Ishikawa (cell line): Measurements from ENCODE around the gene TMC6.

Experiments used
- CEBPB ChIP-seq: IDR thresholded peaks from 2 replicates; pipeline ENCODE4 v1.6.1; 2012
- CREB1 ChIP-seq: IDR thresholded peaks from 2 replicates; pipeline ENCODE4 v1.6.1; 2012; ENCODE audit warnings: low read depth
- EGR1 ChIP-seq: IDR thresholded peaks from 2 replicates; pipeline ENCODE4 v1.6.1; 2012
- EP300 ChIP-seq: IDR thresholded peaks from 2 replicates; pipeline ENCODE4 v1.6.1; 2012; ENCODE audit warnings: borderline replicate concordance
- FOXM1 ChIP-seq: IDR thresholded peaks from 2 replicates; pipeline ENCODE4 v1.6.1; 2012; ENCODE audit warnings: low read depth, borderline replicate concordance
- NFIC ChIP-seq: IDR thresholded peaks from 2 replicates; pipeline ENCODE4 v1.6.1; 2012
- RAD21 ChIP-seq: IDR thresholded peaks from 2 replicates; pipeline ENCODE4 v1.6.1; 2012; ENCODE audit warnings: low read depth
- TAF1 ChIP-seq: IDR thresholded peaks from 2 replicates; pipeline ENCODE4 v1.6.1; 2012; ENCODE audit warnings: low read depth, mild to moderate bottlenecking
- TCF12 ChIP-seq: IDR thresholded peaks from 2 replicates; pipeline ENCODE4 v1.6.1; 2012; ENCODE audit warnings: low read depth
- TEAD4 ChIP-seq: IDR thresholded peaks from 2 replicates; pipeline ENCODE4 v1.6.1; 2012
- YY1 ChIP-seq: IDR thresholded peaks from 2 replicates; pipeline ENCODE4 v1.6.1; 2012; ENCODE audit warnings: low read depth
- ZBTB7A ChIP-seq: IDR thresholded peaks from 2 replicates; pipeline ENCODE4 v1.6.1; 2012; ENCODE audit warnings: low read depth
- TF ChIP-seq, protein P1 (sequence below): IDR thresholded peaks from 2 replicates; pipeline ENCODE4 v1.6.1; 2012
- TF ChIP-seq, protein P2 (sequence below): IDR thresholded peaks from 2 replicates; pipeline ENCODE4 v1.6.1; 2012; ENCODE audit warnings: low read depth, mild to moderate bottlenecking
- TF ChIP-seq, protein P3 (sequence below): IDR thresholded peaks from 2 replicates; pipeline ENCODE4 v1.6.1; 2012

TMC6 gene

DNA sequence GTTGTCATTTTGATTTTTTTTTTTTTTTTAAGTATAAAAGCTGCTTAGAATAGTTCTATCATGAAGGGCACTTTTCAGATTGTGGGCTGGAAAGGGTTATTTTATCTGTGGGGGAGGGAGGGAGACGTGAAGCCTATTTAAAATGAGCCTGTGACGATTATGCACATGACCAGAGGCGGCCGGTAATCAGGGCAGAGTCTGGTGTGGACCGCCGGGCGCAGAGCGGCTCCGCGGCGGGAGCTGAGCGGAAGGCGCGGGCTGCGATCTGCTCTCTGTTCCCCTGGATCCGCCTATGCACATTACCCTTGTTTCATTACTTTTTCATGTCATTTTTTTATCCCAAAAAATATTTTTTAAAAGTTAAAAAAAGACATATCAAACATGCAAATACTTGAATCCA lies 23.5 kb downstream of the TMC6 start:
- TF ChIP-seq TEAD4, result no peak
- TF ChIP-seq, protein P1, sequence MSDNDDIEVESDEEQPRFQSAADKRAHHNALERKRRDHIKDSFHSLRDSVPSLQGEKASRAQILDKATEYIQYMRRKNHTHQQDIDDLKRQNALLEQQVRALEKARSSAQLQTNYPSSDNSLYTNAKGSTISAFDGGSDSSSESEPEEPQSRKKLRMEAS, result no peak
- no peak for TF ChIP-seq TAF1
- no peak for TF ChIP-seq ZBTB7A
- TF ChIP-seq FOXM1, result no peak
- TF ChIP-seq EP300, result no peak
- TF ChIP-seq YY1, result no peak
- TF ChIP-seq TCF12, result no peak
- no peak for TF ChIP-seq NFIC
- TF ChIP-seq, protein P2, sequence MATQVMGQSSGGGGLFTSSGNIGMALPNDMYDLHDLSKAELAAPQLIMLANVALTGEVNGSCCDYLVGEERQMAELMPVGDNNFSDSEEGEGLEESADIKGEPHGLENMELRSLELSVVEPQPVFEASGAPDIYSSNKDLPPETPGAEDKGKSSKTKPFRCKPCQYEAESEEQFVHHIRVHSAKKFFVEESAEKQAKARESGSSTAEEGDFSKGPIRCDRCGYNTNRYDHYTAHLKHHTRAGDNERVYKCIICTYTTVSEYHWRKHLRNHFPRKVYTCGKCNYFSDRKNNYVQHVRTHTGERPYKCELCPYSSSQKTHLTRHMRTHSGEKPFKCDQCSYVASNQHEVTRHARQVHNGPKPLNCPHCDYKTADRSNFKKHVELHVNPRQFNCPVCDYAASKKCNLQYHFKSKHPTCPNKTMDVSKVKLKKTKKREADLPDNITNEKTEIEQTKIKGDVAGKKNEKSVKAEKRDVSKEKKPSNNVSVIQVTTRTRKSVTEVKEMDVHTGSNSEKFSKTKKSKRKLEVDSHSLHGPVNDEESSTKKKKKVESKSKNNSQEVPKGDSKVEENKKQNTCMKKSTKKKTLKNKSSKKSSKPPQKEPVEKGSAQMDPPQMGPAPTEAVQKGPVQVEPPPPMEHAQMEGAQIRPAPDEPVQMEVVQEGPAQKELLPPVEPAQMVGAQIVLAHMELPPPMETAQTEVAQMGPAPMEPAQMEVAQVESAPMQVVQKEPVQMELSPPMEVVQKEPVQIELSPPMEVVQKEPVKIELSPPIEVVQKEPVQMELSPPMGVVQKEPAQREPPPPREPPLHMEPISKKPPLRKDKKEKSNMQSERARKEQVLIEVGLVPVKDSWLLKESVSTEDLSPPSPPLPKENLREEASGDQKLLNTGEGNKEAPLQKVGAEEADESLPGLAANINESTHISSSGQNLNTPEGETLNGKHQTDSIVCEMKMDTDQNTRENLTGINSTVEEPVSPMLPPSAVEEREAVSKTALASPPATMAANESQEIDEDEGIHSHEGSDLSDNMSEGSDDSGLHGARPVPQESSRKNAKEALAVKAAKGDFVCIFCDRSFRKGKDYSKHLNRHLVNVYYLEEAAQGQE, result no peak
- no peak for TF ChIP-seq EGR1
- TF ChIP-seq CREB1, result no peak
- TF ChIP-seq RAD21, result no peak

DNA sequence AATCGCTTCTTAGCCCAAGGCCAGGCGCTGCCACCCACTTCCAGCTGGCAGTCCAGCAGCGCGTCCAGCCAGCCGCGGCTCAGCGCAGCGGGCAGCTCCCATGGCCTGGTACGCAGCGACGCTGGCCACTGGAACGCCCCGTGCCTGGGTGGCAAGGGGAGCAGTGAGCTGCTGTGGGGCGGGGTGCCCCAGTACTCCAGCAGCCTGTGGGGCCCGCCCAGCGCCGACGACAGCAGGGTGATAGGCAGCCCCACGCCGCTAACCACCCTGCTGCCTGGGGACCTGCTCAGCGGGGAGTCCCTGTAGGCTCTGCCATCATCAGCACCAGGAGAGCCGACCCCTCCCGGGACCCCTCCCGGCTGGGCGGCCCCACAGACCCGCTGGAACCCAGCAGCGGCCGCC lies 24.0 kb downstream of the TMC6 start:
- TF ChIP-seq, protein P2, result no peak
- TF ChIP-seq, protein P1, result no peak
- TF ChIP-seq NFIC (no peak), TCF12 (no peak), EP300 (no peak), TAF1 (no peak), RAD21 (no peak), TEAD4 (no peak), ZBTB7A (no peak), FOXM1 (no peak), EGR1 (no peak), CEBPB (no peak), YY1 (no peak)
- TF ChIP-seq, protein P3, sequence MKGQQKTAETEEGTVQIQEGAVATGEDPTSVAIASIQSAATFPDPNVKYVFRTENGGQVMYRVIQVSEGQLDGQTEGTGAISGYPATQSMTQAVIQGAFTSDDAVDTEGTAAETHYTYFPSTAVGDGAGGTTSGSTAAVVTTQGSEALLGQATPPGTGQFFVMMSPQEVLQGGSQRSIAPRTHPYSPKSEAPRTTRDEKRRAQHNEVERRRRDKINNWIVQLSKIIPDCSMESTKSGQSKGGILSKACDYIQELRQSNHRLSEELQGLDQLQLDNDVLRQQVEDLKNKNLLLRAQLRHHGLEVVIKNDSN, result no peak

DNA sequence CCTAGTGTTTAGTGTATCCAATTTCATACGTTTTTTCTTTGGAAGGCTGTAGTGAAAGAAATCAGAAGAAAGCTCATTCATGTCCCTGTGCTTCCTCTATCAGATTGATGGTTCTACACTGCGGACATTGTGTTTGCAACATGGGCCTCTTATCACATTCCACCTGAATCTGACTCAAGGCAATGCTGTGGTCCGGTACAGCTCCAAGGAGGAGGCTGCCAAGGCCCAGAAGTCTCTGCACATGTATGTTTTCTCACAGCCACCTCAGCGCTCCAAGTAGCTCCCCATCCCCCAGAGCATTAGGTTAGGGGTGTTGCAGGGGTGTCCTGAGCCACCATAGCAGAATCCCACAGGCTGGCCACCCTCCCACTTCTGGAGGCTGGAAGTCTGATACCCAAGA lies 25.2 kb downstream of the TMC6 start:
- TF ChIP-seq TEAD4, result no peak
- TF ChIP-seq, protein P3, result no peak
- TF ChIP-seq CREB1, result no peak
- no peak for TF ChIP-seq TCF12
- TF ChIP-seq, protein P1, result no peak
- no peak for TF ChIP-seq RAD21
- TF ChIP-seq FOXM1, result no peak
- TF ChIP-seq, protein P2, result no peak
- TF ChIP-seq TAF1, result no peak
- no peak for TF ChIP-seq CEBPB
- no peak for TF ChIP-seq NFIC
- TF ChIP-seq EP300, result no peak
- TF ChIP-seq ZBTB7A, result no peak
- no peak for TF ChIP-seq YY1
- no peak for TF ChIP-seq EGR1

DNA sequence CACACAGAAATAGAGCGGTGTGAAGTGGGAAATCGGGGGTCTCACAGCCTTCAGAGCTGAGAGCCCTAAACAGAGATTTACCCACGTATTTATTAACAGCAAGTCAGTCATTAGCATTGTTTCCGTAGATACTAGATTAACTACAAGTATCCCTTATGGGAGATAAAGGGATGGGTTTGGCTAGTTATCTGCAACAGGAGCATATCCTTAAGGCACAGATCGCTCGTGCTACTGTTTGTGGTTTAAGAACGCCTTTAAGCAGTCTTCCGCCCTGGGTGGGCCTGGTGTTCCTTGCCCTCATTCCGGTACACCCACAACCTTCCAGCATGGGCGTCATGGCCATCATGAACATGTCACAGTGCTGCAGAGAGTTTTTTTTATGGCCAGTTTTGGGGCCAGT lies 27.0 kb downstream of the TMC6 start:
- TF ChIP-seq CREB1, result no peak
- TF ChIP-seq NFIC, result no peak
- TF ChIP-seq, protein P2, result no peak
- no peak for TF ChIP-seq TCF12
- TF ChIP-seq EGR1, result no peak
- no peak for TF ChIP-seq EP300
- TF ChIP-seq TEAD4, result no peak
- TF ChIP-seq ZBTB7A, result no peak
- no peak for TF ChIP-seq RAD21
- TF ChIP-seq YY1, result no peak
- TF ChIP-seq FOXM1, result no peak
- TF ChIP-seq TAF1, result no peak
- TF ChIP-seq CEBPB, result no peak
- TF ChIP-seq, protein P1, result no peak
- TF ChIP-seq, protein P3, result no peak
